IMR-90 (cell line): ENCODE results near the gene CAMK2D. TPM values are rescaled to one million over a fixed set of nuclear protein-coding genes. Genes with fewer than 3 reads are reported as not detected.

Source experiments
- ATAC-seq: fragments of 200-7000 bp; cut with Tn5 transposase; 2 replicates; pipeline ENCODE4 v1.9.1; 2020; ENCODE audit warnings: low read depth, mild to moderate bottlenecking, moderate library complexity
- BruUV-seq: library from RNA; stranded (reverse); fragments of 400-500 nt; replicated peaks from 2 replicates; lab custom pipeline; 2021; lab: Mats Ljungman, UMichigan
- CTCF ChIA-PET: fragments of 300-600 bp; formaldehyde crosslinking; extraction: SDS; loops from one replicate; lab custom pipeline; 2021; ENCODE audit warnings: antibody characterized with exemption; lab: Yijun Ruan, JAX
- POLR2A ChIA-PET: fragments of 300-600 bp; sonication (Branson Sonifier 250); formaldehyde crosslinking; loops from one replicate; lab custom pipeline; 2022; ENCODE audit warnings: antibody characterized with exemption; ENCODE audit not compliant: unreplicated experiment; lab: Charles Lee
- DNase-seq: peaks from one replicate; pipeline ENCODE4 v3.0.0; 2013
- H2AFZ ChIP-seq: replicated peaks from 2 replicates; pipeline ENCODE3; 2013; ENCODE audit warnings: low read length, mild to moderate bottlenecking; ENCODE audit not compliant: poor library complexity
- H2AK5ac ChIP-seq: 2 replicates; pipeline ENCODE4 v1.6.1; 2013; ENCODE audit warnings: low read depth, low read length, inconsistent platforms
- H2AK9ac ChIP-seq: replicated peaks from 2 replicates; pipeline ENCODE3; 2013; ENCODE audit warnings: mild to moderate bottlenecking, low read depth, low read length, moderate library complexity; ENCODE audit not compliant: poor library complexity
- H2BK120ac ChIP-seq: 2 replicates; pipeline ENCODE4 v1.6.1; 2013; ENCODE audit warnings: low read depth, low read length, inconsistent platforms
- H2BK15ac ChIP-seq: 3 replicates; pipeline ENCODE4 v1.6.1; 2013; ENCODE audit warnings: low read depth, low read length, inconsistent platforms
- H2BK20ac ChIP-seq: 2 replicates; pipeline ENCODE4 v1.6.1; 2013; ENCODE audit warnings: low read depth, mild to moderate bottlenecking, inconsistent platforms, low read length, moderate library complexity
- H2BK5ac ChIP-seq: 2 replicates; pipeline ENCODE4 v1.6.1; 2013; ENCODE audit warnings: mild to moderate bottlenecking, low read depth, low read length, inconsistent platforms; ENCODE audit not compliant: poor library complexity, severe bottlenecking
- H3K14ac ChIP-seq: replicated peaks from 2 replicates; pipeline ENCODE4 v1.6.1; 2013; ENCODE audit warnings: low read depth, low read length, inconsistent platforms
- H3K18ac ChIP-seq: 2 replicates; pipeline ENCODE4 v1.6.1; 2013; ENCODE audit warnings: low read depth, low read length, control low read depth
- H3K23ac ChIP-seq: 2 replicates; pipeline ENCODE4 v1.6.1; 2013; ENCODE audit warnings: low read depth, low read length, inconsistent platforms
- H3K27ac ChIP-seq: 2 replicates; pipeline ENCODE4 v1.5.1; 2013; ENCODE audit warnings: mild to moderate bottlenecking, control low read depth, low read length; ENCODE audit not compliant: insufficient read depth
- H3K27me3 ChIP-seq: 2 replicates; pipeline ENCODE4 v1.6.1; 2013; ENCODE audit warnings: low read length; ENCODE audit not compliant: control insufficient read depth, insufficient read depth
- H3K36me3 ChIP-seq: 2 replicates; pipeline ENCODE4 v1.6.1; 2013; ENCODE audit warnings: low read length, mixed read lengths; ENCODE audit not compliant: control insufficient read depth, insufficient read depth
- H3K4ac ChIP-seq: 2 replicates; pipeline ENCODE4 v1.6.1; 2013; ENCODE audit warnings: low read depth, low read length, inconsistent platforms
- H3K4me1 ChIP-seq: 2 replicates; pipeline ENCODE4 v1.6.1; 2013; ENCODE audit warnings: low read length, mixed read lengths; ENCODE audit not compliant: control insufficient read depth, insufficient read depth
- H3K4me2 ChIP-seq: 2 replicates; pipeline ENCODE4 v1.6.1; 2013; ENCODE audit warnings: low read depth, mild to moderate bottlenecking, control low read depth, low read length, moderate library complexity
- H3K4me3 ChIP-seq: 2 replicates; pipeline ENCODE4 v1.5.1; 2013; ENCODE audit warnings: low read depth, mild to moderate bottlenecking, control low read depth, low read length, moderate library complexity; ENCODE audit not compliant: insufficient read depth
- H3K56ac ChIP-seq: 2 replicates; pipeline ENCODE4 v1.6.1; 2013; ENCODE audit warnings: low read length, inconsistent platforms; ENCODE audit not compliant: insufficient read depth; ENCODE audit errors: extremely low read depth
- H3K79me1 ChIP-seq, 2 experiments: 2 replicates each; pipeline ENCODE4 v1.6.1; 2013; ENCODE audit warnings: low read length in 2 of 2, inconsistent platforms in 1 of 2, low read depth in 1 of 2
- H3K9ac ChIP-seq: 2 replicates; pipeline ENCODE4 v1.6.1; 2013; ENCODE audit warnings: low read depth, low read length, control low read depth
- H3K9me1 ChIP-seq: 2 replicates; pipeline ENCODE4 v1.6.1; 2013; ENCODE audit warnings: low read length, inconsistent platforms; ENCODE audit not compliant: insufficient read depth
- H3K9me3 ChIP-seq: 2 replicates; pipeline ENCODE4 v1.6.1; 2013; ENCODE audit warnings: low read length; ENCODE audit not compliant: control insufficient read depth, insufficient read depth
- H4K20me1 ChIP-seq: 2 replicates; pipeline ENCODE4 v1.6.1; 2013; ENCODE audit warnings: low read length, inconsistent platforms; ENCODE audit not compliant: insufficient read depth
- H4K5ac ChIP-seq: 2 replicates; pipeline ENCODE4 v1.6.1; 2013; ENCODE audit warnings: mild to moderate bottlenecking, low read depth, low read length, control low read depth
- H4K8ac ChIP-seq, 2 experiments: 2 replicates each; pipeline ENCODE4 v1.6.1; 2013; ENCODE audit warnings: low read depth in 2 of 2, low read length in 2 of 2, control low read depth in 1 of 2, inconsistent platforms in 1 of 2
- H4K91ac ChIP-seq: 2 replicates; pipeline ENCODE4 v1.6.1; 2013; ENCODE audit warnings: low read depth, low read length, inconsistent platforms; ENCODE audit not compliant: insufficient read depth
- BHLHE40 ChIP-seq: fragments of 150-350 bp; IDR thresholded peaks from 2 replicates; pipeline ENCODE4 v1.6.1; 2016; ENCODE audit warnings: mild to moderate bottlenecking, low read depth, low read length
- CHD1 ChIP-seq: IDR thresholded peaks from 2 replicates; pipeline ENCODE4 v1.6.1; 2012; ENCODE audit warnings: low read depth, low read length, improper control_type of control experiment
- FOS ChIP-seq: fragments of 150-350 bp; IDR thresholded peaks from 2 replicates; pipeline ENCODE4 v1.6.1; 2016; ENCODE audit warnings: low read depth, low read length
- MAFK ChIP-seq: IDR thresholded peaks from 2 replicates; pipeline ENCODE4 v1.6.1; 2012; ENCODE audit warnings: low read depth, low read length, improper control_type of control experiment
- MAZ ChIP-seq: IDR thresholded peaks from 2 replicates; pipeline ENCODE4 v1.6.1; 2012; ENCODE audit warnings: low read depth, mild to moderate bottlenecking, low read length, improper control_type of control experiment, moderate library complexity, borderline replicate concordance
- MXI1 ChIP-seq: IDR thresholded peaks from 2 replicates; pipeline ENCODE4 v1.6.1; 2012; ENCODE audit warnings: low read depth, mild to moderate bottlenecking, low read length, moderate library complexity, borderline replicate concordance
- NFE2L2 ChIP-seq: fragments of 150-350 bp; IDR thresholded peaks from 2 replicates; pipeline ENCODE4 v1.6.1; 2016; ENCODE audit warnings: low read depth, mild to moderate bottlenecking, low read length
- POLR2A ChIP-seq: IDR thresholded peaks from 2 replicates; pipeline ENCODE4 v1.6.1; 2012; ENCODE audit warnings: mild to moderate bottlenecking, low read depth, low read length
- RAD21 ChIP-seq: IDR thresholded peaks from 2 replicates; pipeline ENCODE4 v1.6.1; 2012; ENCODE audit warnings: low read length, improper control_type of control experiment
- RCOR1 ChIP-seq: IDR thresholded peaks from 2 replicates; pipeline ENCODE4 v1.6.1; 2012; ENCODE audit warnings: mild to moderate bottlenecking, low read length, improper control_type of control experiment; ENCODE audit not compliant: insufficient replicate concordance
- RFX5 ChIP-seq: IDR thresholded peaks from 2 replicates; pipeline ENCODE4 v1.8.0; 2012; ENCODE audit warnings: low read depth, mild to moderate bottlenecking, low read length, moderate library complexity
- SMC3 ChIP-seq: fragments of 150-350 bp; IDR thresholded peaks from 2 replicates; pipeline ENCODE4 v1.6.1; 2016; ENCODE audit warnings: low read depth, mild to moderate bottlenecking, antibody characterized with exemption, low read length, moderate library complexity
- dilution Hi-C: fragments of 300-500 bp; cut with HindIII; formaldehyde crosslinking; loops from one replicate; pipeline ENCODE4 v1.14.3; 2018; ENCODE audit warnings: low sequenced_read_pairs; ENCODE audit not compliant: unreplicated experiment
- in situ Hi-C: fragments of 300-500 bp; cut with MboI; formaldehyde crosslinking; loops from 3 replicates; pipeline ENCODE4 v1.14.3; 2019; ENCODE audit warnings: low sequenced_read_pairs, inconsistent platforms, mixed read lengths
- intact Hi-C: fragments of 100-400 bp; cut with micrococcal nuclease; formaldehyde crosslinking; loops from 2 replicates; pipeline ENCODE4 v1.10.0; 2022
- polyA plus RNA-seq, 3 experiments: library from polyadenylated mRNA; depleted of rRNA; stranded (reverse); fragments of >200 nt; gene quantifications; 2 replicates each; pipeline ENCODE4 v1.2.3, GENCODE V29; 2012; ENCODE audit warnings: low replicate concordance in 1 of 3
- total RNA-seq: library from RNA; depleted of rRNA; stranded (reverse); fragments of >200 nt; gene quantifications from 2 replicates; pipeline ENCODE4 v1.2.3, GENCODE V29; 2012
- TF ChIP-seq, protein P1 (sequence below): conservative IDR thresholded peaks from 2 replicates; pipeline ENCODE4 v1.5.1; 2012; ENCODE audit warnings: mild to moderate bottlenecking, low read depth, low read length, improper control_type of control experiment
- TF ChIP-seq, protein P2 (sequence below): fragments of 150-350 bp; IDR thresholded peaks from 2 replicates; pipeline ENCODE4 v1.6.1; 2017; ENCODE audit warnings: mild to moderate bottlenecking, antibody characterized with exemption, low read length, low read depth

The CAMK2D gene
- total and polyA plus RNA-seq, 2 of the 4 experiments (the other 2 are of a cell fraction): 44.6 to 156 TPM

GRCh38 chr4:113788888-113789287 is 27.4 kb upstream of the CAMK2D start:
- peaks cover 0 to 5% of the 10 kb centered on the region in 2 experiments; a peak in 2 of 4 replicates for H3K79me1 ChIP-seq
- no peak overlapping the region for H3K4ac ChIP-seq
- no peak for ATAC-seq
- H2AK5ac ChIP-seq: no peak overlapping the region
- no peak overlapping the region for H2AK9ac ChIP-seq
- H2BK5ac ChIP-seq: no peak overlapping the region
- intact Hi-C loops (loop anchor here (5.0 kb wide), 1 partner anchor 93 kb away; no protein-coding TSS in a partner anchor), dilution Hi-C loops (no loop called here), in situ Hi-C loops (loop anchor here (10.0 kb wide), 1 partner anchor 596 kb away; no protein-coding TSS in a partner anchor)
- peaks cover 4% of the 10 kb centered on the region for H3K9me3 ChIP-seq
- H3K9me1 ChIP-seq: peaks cover 4% of the 10 kb centered on the region; the same call in 1 of the 2 replicates
- H3K4me1 ChIP-seq: peaks cover 4% of the 10 kb centered on the region
- CTCF ChIA-PET: no interaction called here
- no peak overlapping the region for H2BK15ac ChIP-seq
- H4K20me1 ChIP-seq: no peaks in the 10 kb centered on the region
- no peak overlapping the region for H3K9ac ChIP-seq
- H3K23ac ChIP-seq: no peak overlapping the region
- no peak overlapping the region for H4K8ac ChIP-seq
- no peak overlapping the region for H4K91ac ChIP-seq
- no peak for TF ChIP-seq CHD1
- TF ChIP-seq BHLHE40: no peak
- TF ChIP-seq NFE2L2: no peak
- TF ChIP-seq, protein P1, sequence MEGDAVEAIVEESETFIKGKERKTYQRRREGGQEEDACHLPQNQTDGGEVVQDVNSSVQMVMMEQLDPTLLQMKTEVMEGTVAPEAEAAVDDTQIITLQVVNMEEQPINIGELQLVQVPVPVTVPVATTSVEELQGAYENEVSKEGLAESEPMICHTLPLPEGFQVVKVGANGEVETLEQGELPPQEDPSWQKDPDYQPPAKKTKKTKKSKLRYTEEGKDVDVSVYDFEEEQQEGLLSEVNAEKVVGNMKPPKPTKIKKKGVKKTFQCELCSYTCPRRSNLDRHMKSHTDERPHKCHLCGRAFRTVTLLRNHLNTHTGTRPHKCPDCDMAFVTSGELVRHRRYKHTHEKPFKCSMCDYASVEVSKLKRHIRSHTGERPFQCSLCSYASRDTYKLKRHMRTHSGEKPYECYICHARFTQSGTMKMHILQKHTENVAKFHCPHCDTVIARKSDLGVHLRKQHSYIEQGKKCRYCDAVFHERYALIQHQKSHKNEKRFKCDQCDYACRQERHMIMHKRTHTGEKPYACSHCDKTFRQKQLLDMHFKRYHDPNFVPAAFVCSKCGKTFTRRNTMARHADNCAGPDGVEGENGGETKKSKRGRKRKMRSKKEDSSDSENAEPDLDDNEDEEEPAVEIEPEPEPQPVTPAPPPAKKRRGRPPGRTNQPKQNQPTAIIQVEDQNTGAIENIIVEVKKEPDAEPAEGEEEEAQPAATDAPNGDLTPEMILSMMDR: no peak
- TF ChIP-seq FOS: no peak
- no peak for TF ChIP-seq POLR2A
- no peak for TF ChIP-seq RAD21
- TF ChIP-seq, protein P2, sequence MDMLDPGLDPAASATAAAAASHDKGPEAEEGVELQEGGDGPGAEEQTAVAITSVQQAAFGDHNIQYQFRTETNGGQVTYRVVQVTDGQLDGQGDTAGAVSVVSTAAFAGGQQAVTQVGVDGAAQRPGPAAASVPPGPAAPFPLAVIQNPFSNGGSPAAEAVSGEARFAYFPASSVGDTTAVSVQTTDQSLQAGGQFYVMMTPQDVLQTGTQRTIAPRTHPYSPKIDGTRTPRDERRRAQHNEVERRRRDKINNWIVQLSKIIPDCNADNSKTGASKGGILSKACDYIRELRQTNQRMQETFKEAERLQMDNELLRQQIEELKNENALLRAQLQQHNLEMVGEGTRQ: no peak
- TF ChIP-seq MXI1: no peak
- TF ChIP-seq RCOR1: no peak
- TF ChIP-seq MAFK: no peak
- TF ChIP-seq RFX5: no peak
- no peak for TF ChIP-seq SMC3
- TF ChIP-seq MAZ: no peak
- no peak overlapping the region for H3K14ac ChIP-seq
- POLR2A ChIA-PET: no interaction called here
- no peak overlapping the region for H4K5ac ChIP-seq
- H3K4me3 ChIP-seq: no peak overlapping the region
- H2BK120ac ChIP-seq: no peak overlapping the region
- H3K4me2 ChIP-seq: no peak overlapping the region
- no peak overlapping the region for H3K18ac ChIP-seq
- no peaks in the 10 kb centered on the region for H3K36me3 ChIP-seq
- no peak overlapping the region for H2BK20ac ChIP-seq
- no peak overlapping the region for H3K56ac ChIP-seq
- H3K27ac ChIP-seq: no peak overlapping the region
- H2AFZ ChIP-seq: no peak overlapping the region
- BruUV-seq: no TSS peak
- DNase-seq: no peak
- H3K27me3 ChIP-seq: no peaks in the 10 kb centered on the region
